HepG2 (cell line): Measurements from ENCODE around the gene GALNT11. TPM values are rescaled to one million over a fixed set of nuclear protein-coding genes. Genes with fewer than 3 reads are reported as not detected.

Experiments
- ATAC-seq: fragments of 200-7000 bp; cut with Tn5 transposase; 3 replicates; pipeline ENCODE4 v1.9.1; 2020; ENCODE audit warnings: mild to moderate bottlenecking, moderate library complexity
- BruUV-seq: library from RNA; stranded (reverse); fragments of 400-500 nt; replicated peaks from 2 replicates; lab custom pipeline; 2021; lab: Mats Ljungman, UMichigan
- CTCF ChIA-PET: fragments of 300-600 bp; formaldehyde crosslinking; extraction: SDS; loops from one replicate; lab custom pipeline; 2021; ENCODE audit warnings: low total read pairs, inconsistent platforms, low intra/inter-chr PET ratio; lab: Yijun Ruan, JAX
- POLR2A ChIA-PET: fragments of 350-600 bp; sonication (Branson Sonifier 250); formaldehyde crosslinking; loops from one replicate; lab custom pipeline; 2020; ENCODE audit warnings: antibody characterized with exemption, inconsistent platforms; lab: Yijun Ruan, JAX
- DNase-seq: peaks from one replicate; pipeline ENCODE4 v3.0.0-alpha.2; 2015; ENCODE audit warnings: low spot score
- FAIRE-seq: peaks from 3 replicates; lab custom pipeline; 2011; peaks lifted over from hg19 to GRCh38; lab: Jason Lieb, UNC
- H2AFZ ChIP-seq: one replicate; pipeline ENCODE4 v1.6.1; 2011; ENCODE audit warnings: low read length, inconsistent platforms
- H3K27ac ChIP-seq: fragments of 300-600 bp; 3 replicates; pipeline ENCODE4 v1.8.0; 2011; ENCODE audit warnings: mixed run types, mild to moderate bottlenecking, mixed read lengths, low read length, inconsistent platforms; ENCODE audit not compliant: insufficient read depth; ENCODE audit errors: extremely low read length
- H3K27me3 ChIP-seq, 2 experiments: fragments of 200-600 bp in 1 of 2; 2 replicates in 1 of 2; 3 replicates in 1 of 2; pipeline versions ENCODE4 v1.6.0 to v1.8.0; 2011; ENCODE audit warnings: low read length in 2 of 2, mild to moderate bottlenecking in 2 of 2, moderate library complexity in 2 of 2, inconsistent platforms in 1 of 2; ENCODE audit not compliant: insufficient read depth in 2 of 2, control insufficient read depth in 1 of 2
- H3K36me3 ChIP-seq, 2 experiments: fragments of 200-600 bp in 1 of 2; replicated peaks in 1 of 2; 2 replicates in 1 of 2; 3 replicates in 1 of 2; pipeline versions ENCODE4 v1.5.1 to v1.8.0; 2011; ENCODE audit warnings: low read length in 2 of 2, inconsistent platforms in 1 of 2; ENCODE audit not compliant: insufficient read depth in 2 of 2, control insufficient read depth in 1 of 2
- H3K4me1 ChIP-seq: 2 replicates; pipeline ENCODE4 v1.5.1; 2012; ENCODE audit warnings: low read length, inconsistent platforms; ENCODE audit not compliant: insufficient read depth
- H3K4me2 ChIP-seq: 2 replicates; pipeline ENCODE4 v1.6.0; 2011; ENCODE audit warnings: low read depth, low read length, inconsistent platforms
- H3K4me3 ChIP-seq, 3 experiments: fragments of 200-600 bp in 1 of 3; sonication (generic), shearing (Covaris generic) in 1 of 3; replicated peaks in 1 of 3; 2 replicates each; pipeline ENCODE4 v1.5.1; 2011 to 2016; ENCODE audit warnings: low read length in 3 of 3, inconsistent platforms in 2 of 3, low read depth in 2 of 3, mild to moderate bottlenecking in 2 of 3, control low read depth in 1 of 3, mixed read lengths in 1 of 3; ENCODE audit not compliant: insufficient read depth in 1 of 3
- H3K79me2 ChIP-seq: one replicate; pipeline ENCODE4 v1.6.1; 2011; ENCODE audit warnings: low read length, inconsistent platforms; ENCODE audit not compliant: insufficient read depth
- H3K9ac ChIP-seq: 2 replicates; pipeline ENCODE4 v1.6.0; 2011; ENCODE audit warnings: mild to moderate bottlenecking, low read depth, low read length, inconsistent platforms; ENCODE audit not compliant: insufficient read depth
- H3K9me3 ChIP-seq: 2 replicates; pipeline ENCODE4 v1.5.1; 2012; ENCODE audit warnings: mild to moderate bottlenecking, low read length
- H4K20me1 ChIP-seq: 2 replicates; pipeline ENCODE4 v1.6.0; 2011; ENCODE audit warnings: inconsistent platforms, mild to moderate bottlenecking, low read length, moderate library complexity; ENCODE audit not compliant: insufficient read depth
- AKAP8 ChIP-seq: sonication (generic); formaldehyde crosslinking; IDR thresholded peaks from 2 replicates; pipeline ENCODE4 v1.5.1; 2020; ENCODE audit warnings: mild to moderate bottlenecking, missing genetic modification reagents
- BRCA1 ChIP-seq: sonication (generic); formaldehyde crosslinking; IDR thresholded peaks from 2 replicates; pipeline ENCODE4 v1.4.0; 2020; ENCODE audit warnings: missing genetic modification reagents
- GLMP ChIP-seq: sonication (generic); formaldehyde crosslinking; IDR thresholded peaks from 2 replicates; pipeline ENCODE4 v1.9.0; 2021; ENCODE audit warnings: missing genetic modification reagents, mild to moderate bottlenecking, borderline replicate concordance
- IKZF1 ChIP-seq: fragments of 450-650 bp; IDR thresholded peaks from 2 replicates; pipeline ENCODE4 v1.7.1; 2016
- IRF2 ChIP-seq: IDR thresholded peaks from 2 replicates; pipeline ENCODE4 v1.6.1; 2018; ENCODE audit warnings: missing genetic modification reagents, missing compliant biosample characterization
- JARID2 ChIP-seq: sonication (generic); formaldehyde crosslinking; IDR thresholded peaks from 2 replicates; pipeline ENCODE4 v1.8.1; 2023; ENCODE audit warnings: missing genetic modification reagents, inconsistent platforms; ENCODE audit not compliant: insufficient replicate concordance
- KLF13 ChIP-seq: sonication (generic); formaldehyde crosslinking; IDR thresholded peaks from 2 replicates; pipeline ENCODE4 v1.4.0; 2020; ENCODE audit warnings: mild to moderate bottlenecking, missing genetic modification reagents
- NR3C1 ChIP-seq: sonication (generic); formaldehyde crosslinking; IDR thresholded peaks from 2 replicates; pipeline ENCODE4 v1.4.0; 2020; ENCODE audit warnings: missing genetic modification reagents
- RAD51 ChIP-seq: fragments of 450-650 bp; IDR thresholded peaks from 2 replicates; pipeline ENCODE4 v1.6.1; 2016; ENCODE audit warnings: borderline replicate concordance
- SNAPC5 ChIP-seq: sonication (generic); formaldehyde crosslinking; IDR thresholded peaks from 2 replicates; pipeline ENCODE4 v1.8.1; 2023; ENCODE audit warnings: mild to moderate bottlenecking, missing genetic modification reagents, borderline replicate concordance
- SP1 ChIP-seq, 2 experiments: fragments of 450-650 bp in 1 of 2; sonication (generic) in 1 of 2; formaldehyde crosslinking in 1 of 2; IDR thresholded peaks; 2 replicates each; pipeline versions ENCODE4 v1.4.0 to v1.6.1; 2016 to 2020; ENCODE audit warnings: missing genetic modification reagents in 1 of 2
- ZBTB37 ChIP-seq: sonication (generic); formaldehyde crosslinking; IDR thresholded peaks from 2 replicates; pipeline ENCODE4 v1.4.0; 2020; ENCODE audit warnings: mild to moderate bottlenecking, missing genetic modification reagents
- ZMAT3 ChIP-seq: sonication (generic); formaldehyde crosslinking; conservative IDR thresholded peaks from 2 replicates; pipeline ENCODE4 v1.7.0; 2021; ENCODE audit warnings: missing genetic modification reagents
- ZNF503 ChIP-seq: sonication (generic); formaldehyde crosslinking; IDR thresholded peaks from 2 replicates; pipeline ENCODE4 v1.4.0; 2020; ENCODE audit warnings: missing genetic modification reagents
- ZNF737 ChIP-seq: sonication (generic); formaldehyde crosslinking; IDR thresholded peaks from 2 replicates; pipeline ENCODE4 v1.5.0; 2020; ENCODE audit warnings: missing genetic modification reagents, mild to moderate bottlenecking, borderline replicate concordance
- ZUFSP ChIP-seq: sonication (generic); formaldehyde crosslinking; IDR thresholded peaks from 2 replicates; pipeline ENCODE4 v1.9.0; 2021; ENCODE audit warnings: missing genetic modification reagents, mild to moderate bottlenecking, borderline replicate concordance
- WGBS: methylation state at CpG from one replicate; pipeline ENCODE4 v1.1.6; 2017; ENCODE audit warnings: low lambda C conversion rate; 5-methylcytosine and 5-hydroxymethylcytosine counted together
- in situ Hi-C: cut with HindIII; loops from 2 replicates; pipeline ENCODE4 v1.10.0; 2017; ENCODE audit warnings: low pct_unique_long_range_greater_than_20kb; ENCODE audit not compliant: extremely low pct_ligation_motif_present
- intact Hi-C: fragments of 100-400 bp; cut with micrococcal nuclease; formaldehyde crosslinking; loops from one replicate; pipeline ENCODE4 v1.10.0; 2022; ENCODE audit not compliant: unreplicated experiment
- polyA plus RNA-seq, 8 experiments: library from polyadenylated mRNA; depleted of rRNA in 3 of 8; stranded (reverse) in 7 of 8; unstranded in 1 of 8; fragments of >200 nt; fragmentation: Illumina TruSeq in 4 of 8; extraction: Trizol in 4 of 8; gene quantifications; 2 replicates each; pipeline versions ENCODE4 v1.2.1 to v1.2.3, GENCODE V29; 2011 to 2016; ENCODE audit warnings: low read depth in 4 of 8, missing spikeins in 1 of 8, mixed read lengths in 1 of 8; ENCODE audit not compliant: insufficient read depth in 1 of 8
- total RNA-seq, 5 experiments: library from RNA; depleted of rRNA; stranded (reverse); fragments of >200 nt; fragmentation: Illumina TruSeq; extraction: Trizol; gene quantifications; 2 replicates each; pipeline ENCODE4 v1.2.3, GENCODE V29; 2016; ENCODE audit warnings: low read depth in 1 of 5

Gene GALNT11
- total and polyA plus RNA-seq, 2 of the 13 experiments (the other 11 are each of a cell fraction or from before 2014, with no cell fraction given) = 9.3 to 16.3 TPM

GRCh38 chr7:152052771-152053170 lies 27.3 kb downstream of the GALNT11 start:
- FAIRE-seq (no peak), DNase-seq (no peak), ATAC-seq (no peak)
- ChIA-PET CTCF (no interaction called here), POLR2A (no interaction called here)
- intact Hi-C loops = no loop called here
- TF ChIP-seq GLMP (no peak), BRCA1 (CRISPR knock-in tag) (no peak), SP1 (IDR thresholded peaks at IDR 0.05) (no peak), SP1 (CRISPR knock-in tag; IDR thresholded peaks at IDR 0.05) (no peak), SNAPC5 (CRISPR knock-in tag) (no peak), AKAP8 (no peak), ZNF503 (no peak), IKZF1 (no peak), JARID2 (CRISPR knock-in tag) (no peak), RAD51 (no peak), KLF13 (CRISPR knock-in tag) (no peak), ZUFSP (CRISPR knock-in tag) (no peak), ZBTB37 (CRISPR knock-in tag) (no peak), ZMAT3 (CRISPR knock-in tag) (no peak), IRF2 (CRISPR knock-in tag) (no peak), ZNF737 (CRISPR knock-in tag) (no peak), NR3C1 (no peak)
- H3K4me1 ChIP-seq = peaks cover 10% of the 10 kb centered on the region
- in situ Hi-C loops = no loop called here
- H3K9me3 ChIP-seq = no peaks in the 10 kb centered on the region
- H3K4me3 ChIP-seq = no peak overlapping the region
- H3K36me3 ChIP-seq = no peaks in the 10 kb centered on the region
- no peak overlapping the region for H3K27ac ChIP-seq
- no peaks in the 10 kb centered on the region for H4K20me1 ChIP-seq
- no peaks in the 10 kb centered on the region for H3K27me3 ChIP-seq
- no peak overlapping the region for H2AFZ ChIP-seq
- whole genome bisulfite sequencing = 74% methylated on average over 4 of the region's 4 CpGs
- no peaks in the 10 kb centered on the region for H3K79me2 ChIP-seq
- no peak overlapping the region for H3K4me2 ChIP-seq
- H3K9ac ChIP-seq = no peak overlapping the region
- no TSS peak for BruUV-seq
